HG03025 (cell line): ENCODE results near the gene BMX.

Experiments used
- ATAC-seq: cut with Tn5 transposase; IDR thresholded peaks from one replicate; pipeline ENCODE4 v1.9.1; 2021; ENCODE audit warnings: mild to moderate bottlenecking, moderate library complexity; ENCODE audit not compliant: unreplicated experiment, low FRiP score

Gene BMX

DNA sequence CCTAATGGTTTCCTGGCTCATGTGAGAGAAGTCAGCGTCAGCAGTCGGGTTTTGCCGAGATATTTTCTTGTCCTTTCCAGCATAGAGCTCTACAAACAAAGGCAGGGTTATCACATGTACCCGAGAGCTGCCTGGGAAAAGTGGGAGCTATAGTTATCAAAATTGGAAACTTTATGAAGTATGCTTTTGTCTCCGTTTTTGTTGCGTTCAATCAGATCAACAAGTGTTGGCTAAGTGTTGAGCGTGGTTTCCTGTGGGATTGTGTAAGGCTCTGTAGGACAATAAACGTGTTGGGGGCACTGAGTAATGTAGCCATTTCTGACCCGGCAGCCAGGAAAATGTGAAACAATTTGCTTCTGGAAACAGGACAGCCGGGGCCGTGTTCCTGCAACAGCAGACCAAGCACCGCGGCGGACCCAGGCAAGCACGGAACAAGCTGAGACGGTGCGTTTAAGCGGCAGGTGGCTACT is at the start of gene BMX:
TSS of gene BMX (plus strand) at position 311 of the 470 bp plus-strand sequence. CDS start 7,547 bp downstream, outside the sequence.
- no peak for ATAC-seq

DNA sequence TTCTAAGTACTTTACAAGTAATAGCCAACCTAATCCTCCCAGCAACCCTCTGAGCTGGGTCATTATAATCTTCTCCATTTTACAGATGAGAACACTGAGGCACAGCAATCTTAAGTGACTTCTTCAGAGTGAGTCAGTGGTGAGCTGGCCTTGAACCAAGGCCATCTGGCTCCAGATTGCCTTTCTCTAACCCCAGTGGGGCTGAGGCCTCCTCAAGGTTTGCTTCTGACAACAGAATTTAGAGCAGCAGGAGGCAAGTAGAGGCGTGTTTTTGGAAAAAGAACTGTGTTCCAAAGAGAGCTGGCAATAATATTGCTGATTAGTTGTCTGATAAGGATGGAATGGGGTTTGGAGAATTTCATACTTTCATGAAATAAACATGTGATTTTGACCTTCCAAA is 48.7 kb upstream of the BMX start:
- no peak for ATAC-seq

DNA sequence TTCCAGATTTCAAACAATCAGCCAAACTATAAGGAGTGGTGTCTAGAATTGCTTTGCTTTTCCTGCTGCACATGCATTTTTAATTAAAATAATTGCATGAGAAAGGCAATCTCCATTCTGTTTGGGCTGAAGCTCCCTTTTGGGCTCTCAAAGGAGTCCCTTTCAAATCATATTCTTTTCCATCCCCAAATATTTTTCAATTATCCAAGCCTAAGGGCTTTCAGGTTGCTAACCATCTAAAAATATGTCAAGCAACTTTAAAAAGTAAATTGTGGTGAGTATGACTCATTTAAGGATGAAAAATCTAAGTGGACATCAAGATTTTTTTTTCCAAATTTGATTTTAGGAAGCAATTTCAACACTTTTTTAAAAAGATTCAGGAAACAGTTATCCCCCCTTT is 35.9 kb upstream of the BMX start:
- ATAC-seq = no peak

DNA sequence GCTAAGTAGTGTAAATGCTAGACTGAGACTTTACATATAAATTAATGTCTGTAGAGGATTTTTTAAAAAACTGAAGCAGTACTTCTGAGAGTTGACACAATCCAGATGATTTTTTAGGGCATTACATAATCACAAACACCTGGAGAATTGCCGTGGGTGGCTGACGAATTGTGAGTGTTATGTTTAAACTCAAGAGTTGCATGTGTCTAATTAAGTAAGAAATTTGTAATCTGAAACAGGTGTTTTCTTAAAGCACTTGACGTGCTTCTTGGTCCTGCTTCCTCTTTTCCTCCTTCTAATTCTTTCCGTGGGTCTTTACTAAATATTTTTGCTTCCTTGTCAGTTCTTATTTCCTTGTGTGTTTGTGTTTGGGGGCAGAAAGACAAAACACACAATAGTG is 35.3 kb upstream of the BMX start:
- ATAC-seq = peak; percentile 58

DNA sequence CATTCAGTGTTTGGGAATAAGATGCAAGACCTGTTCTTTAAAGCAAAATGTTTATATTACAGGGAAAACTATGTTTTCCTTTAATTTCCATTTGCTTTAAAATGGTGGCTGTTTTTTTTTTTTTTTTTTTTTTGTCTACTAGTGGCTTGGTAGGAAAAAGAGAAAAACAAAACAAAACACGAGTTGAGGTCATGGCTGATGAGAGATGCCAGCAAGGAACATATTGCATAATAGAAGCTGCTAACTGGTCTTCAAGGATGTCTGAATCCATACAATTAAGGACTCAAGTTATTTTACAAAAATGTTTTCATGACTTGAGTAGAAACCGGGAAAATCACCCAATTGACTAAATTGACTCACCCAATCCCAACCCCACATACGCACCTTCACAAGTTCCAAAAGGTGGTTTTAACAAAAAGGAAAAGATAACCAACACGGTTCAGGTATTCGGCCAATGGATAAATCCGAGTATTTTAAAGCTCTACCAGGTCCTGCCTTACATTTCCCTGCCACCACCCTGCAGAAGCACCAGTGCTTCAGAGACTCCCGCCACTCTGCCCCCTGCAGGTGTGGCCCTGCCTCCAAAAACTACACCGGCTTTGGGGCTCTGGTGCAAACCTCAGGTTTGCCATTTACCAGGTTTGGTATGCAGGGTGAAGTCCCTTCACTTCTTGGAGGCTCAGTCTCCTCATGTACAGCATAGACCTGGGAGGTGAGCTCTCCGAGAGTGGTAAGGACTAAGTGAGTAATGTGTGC is 34.5 kb upstream of the BMX start:
- no peak for ATAC-seq

DNA sequence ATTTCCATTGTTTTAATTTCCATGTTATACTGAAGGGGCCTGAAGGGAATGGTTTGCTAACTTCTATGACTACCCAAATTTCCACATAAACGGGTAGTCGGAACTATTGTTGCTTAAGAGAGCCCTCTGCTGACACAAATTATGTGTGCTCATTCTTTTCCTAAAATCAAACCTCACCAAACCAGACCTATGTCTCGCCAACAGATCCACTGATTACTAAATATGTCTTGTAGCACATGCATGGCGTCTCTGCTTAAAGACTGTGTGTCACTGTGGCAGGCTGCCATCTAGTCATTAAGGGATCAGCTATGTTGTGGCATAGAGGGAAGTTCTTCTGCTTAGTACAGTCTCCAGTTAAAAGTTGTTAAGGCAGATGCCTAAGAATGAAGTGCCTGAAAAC is 32.6 kb upstream of the BMX start:
- no peak for ATAC-seq

DNA sequence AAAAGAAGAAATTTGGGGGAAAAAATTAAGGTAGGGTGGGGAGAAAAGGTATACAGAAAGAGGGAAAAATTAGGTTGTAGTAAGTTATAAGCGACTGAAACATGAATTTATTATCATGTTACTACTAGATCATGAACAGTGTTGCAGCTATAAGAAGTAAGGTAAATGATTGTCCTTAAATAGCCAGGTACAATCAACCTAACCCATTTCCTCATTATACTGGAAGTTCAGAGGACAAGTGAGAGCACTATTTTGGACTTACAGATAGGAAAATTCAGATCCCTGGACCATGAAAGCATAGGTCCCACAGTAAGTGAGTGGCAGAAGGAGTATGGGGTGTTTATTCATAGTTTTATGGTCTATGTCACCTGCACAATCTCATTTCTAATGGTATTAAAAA is 31.0 kb upstream of the BMX start:
- no peak for ATAC-seq

DNA sequence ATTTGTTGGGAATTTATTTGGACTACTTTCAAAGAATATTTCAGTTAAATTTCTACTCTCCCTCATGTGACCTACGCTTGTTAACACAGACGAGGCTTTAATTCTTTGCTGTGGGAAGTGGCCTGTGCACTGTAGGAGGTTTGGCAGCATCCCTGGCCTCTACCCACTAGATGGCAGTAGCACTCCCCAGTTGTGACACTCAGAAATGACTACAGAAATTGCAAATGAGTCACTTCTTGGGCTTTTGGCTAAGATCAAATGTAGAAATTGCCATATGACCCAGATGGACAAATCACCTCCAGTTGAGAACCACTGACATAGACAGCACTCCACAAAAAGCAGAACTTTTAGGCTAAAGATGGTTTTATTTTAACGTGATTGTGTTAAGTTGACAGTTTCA is 29.6 kb upstream of the BMX start:
- ATAC-seq = no peak

DNA sequence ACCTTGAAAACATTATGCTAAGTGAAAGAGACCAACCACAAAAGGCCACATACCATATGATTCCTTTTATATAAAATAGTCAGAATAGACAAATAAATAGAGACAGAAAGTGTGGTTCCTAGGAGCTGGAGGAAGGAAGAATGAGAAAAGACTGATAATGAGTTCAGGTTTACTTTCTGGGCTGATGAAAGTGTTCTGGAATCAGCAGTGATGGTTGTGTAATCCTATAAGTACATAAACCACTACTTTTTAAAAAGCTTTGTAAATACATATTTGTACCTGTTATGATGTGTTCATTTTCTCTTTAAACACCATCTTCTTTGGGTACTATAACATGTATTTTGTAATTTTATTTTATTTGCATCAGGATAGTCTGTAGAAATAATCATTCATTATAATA is 28.1 kb upstream of the BMX start:
- no peak for ATAC-seq

DNA sequence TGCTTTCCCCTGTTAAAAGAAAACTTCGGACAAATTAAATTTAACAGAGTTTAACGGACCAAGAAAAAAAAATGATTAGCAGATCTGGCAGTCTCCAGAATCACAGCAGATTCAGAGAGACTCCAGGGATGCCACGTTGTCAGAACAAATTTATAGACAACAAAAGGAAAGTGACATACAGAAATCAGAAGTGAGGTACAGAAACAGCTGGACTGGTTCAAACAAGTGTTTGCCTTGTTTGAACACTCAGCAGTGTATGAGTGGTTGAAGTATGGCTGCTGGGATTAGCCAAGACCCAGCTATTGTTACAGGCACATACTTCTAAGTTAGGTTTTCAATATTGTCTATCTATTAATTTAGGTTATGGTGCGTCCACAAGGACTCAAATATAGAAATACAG is 26.6 kb upstream of the BMX start:
- no peak for ATAC-seq

DNA sequence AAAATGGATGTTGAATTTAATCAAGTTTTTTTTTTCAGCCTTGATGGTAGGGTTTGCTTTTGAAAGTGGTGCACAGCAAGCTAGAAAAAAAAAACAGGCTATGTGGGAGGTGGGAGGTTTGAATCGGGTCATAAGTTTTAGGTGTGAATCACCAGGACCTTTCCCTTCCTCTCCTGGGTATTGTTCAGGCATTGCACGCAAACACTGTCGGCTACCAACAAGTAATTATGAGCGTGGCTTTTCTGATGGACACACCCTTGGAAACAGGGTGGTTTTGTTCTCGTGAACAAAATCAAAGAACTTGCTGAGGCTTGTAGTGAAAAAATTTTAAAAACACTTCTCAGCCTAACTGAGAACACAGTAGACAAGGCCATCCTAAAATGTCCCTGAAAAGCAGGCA is 25.6 kb upstream of the BMX start:
- ATAC-seq = no peak

DNA sequence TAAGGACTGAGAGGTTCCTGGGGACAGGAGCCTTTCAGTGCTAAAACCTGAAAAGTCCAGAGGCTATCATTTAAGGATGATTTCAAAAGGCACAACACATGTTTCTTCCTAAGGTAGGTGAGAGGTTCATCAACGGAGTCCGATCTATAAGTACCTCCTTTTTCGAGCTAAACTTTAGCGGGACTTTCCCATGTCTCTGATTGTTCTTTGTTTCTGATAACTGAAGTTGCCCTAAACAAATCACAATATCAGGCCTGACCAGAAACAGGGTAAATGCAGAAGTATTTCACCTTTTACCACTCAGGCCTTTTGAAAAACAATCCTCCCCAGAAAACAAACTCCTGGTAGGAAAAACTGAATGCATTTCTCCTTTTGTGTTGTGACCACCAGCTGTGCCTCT is 25.1 kb upstream of the BMX start:
- no peak for ATAC-seq

DNA sequence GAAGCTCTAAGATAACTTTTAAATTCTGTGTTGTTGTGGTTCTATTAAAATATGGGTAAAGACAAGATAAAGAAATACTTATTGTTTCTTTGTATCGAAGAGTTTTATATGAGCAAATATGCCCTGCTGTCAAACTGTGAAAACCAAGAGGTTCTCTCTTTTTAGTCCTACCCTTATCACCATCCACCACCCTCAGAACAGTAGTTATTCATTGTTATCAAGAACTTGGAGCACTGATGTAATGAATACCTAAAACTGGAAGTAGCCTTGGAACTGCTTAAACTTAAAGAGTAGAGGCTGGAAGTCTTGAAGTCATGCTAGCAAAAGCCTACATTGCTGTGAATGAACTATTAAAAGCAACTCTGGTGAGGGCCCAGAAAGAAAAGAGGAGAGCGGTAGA is 16.7 kb upstream of the BMX start:
- no peak for ATAC-seq

DNA sequence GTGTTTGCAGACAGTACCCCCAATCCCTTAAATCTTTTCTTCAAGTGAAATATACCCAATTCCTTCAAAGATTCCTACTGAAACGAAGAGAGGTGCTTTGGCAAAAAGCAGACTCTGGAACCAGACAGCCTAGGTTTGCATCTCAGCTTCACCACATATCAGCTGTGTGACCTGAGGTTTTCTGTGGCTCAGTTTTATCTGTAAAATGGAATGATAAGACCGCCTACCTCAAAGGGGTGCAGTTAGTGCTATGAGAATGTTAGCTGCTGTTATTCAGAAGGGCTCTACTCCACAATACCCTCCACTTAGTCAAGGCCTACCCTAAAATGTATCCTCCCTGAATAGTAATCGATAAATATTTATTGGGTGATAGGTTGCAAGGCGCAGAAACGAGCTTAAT is 8.1 kb upstream of the BMX start:
- ATAC-seq = no peak

DNA sequence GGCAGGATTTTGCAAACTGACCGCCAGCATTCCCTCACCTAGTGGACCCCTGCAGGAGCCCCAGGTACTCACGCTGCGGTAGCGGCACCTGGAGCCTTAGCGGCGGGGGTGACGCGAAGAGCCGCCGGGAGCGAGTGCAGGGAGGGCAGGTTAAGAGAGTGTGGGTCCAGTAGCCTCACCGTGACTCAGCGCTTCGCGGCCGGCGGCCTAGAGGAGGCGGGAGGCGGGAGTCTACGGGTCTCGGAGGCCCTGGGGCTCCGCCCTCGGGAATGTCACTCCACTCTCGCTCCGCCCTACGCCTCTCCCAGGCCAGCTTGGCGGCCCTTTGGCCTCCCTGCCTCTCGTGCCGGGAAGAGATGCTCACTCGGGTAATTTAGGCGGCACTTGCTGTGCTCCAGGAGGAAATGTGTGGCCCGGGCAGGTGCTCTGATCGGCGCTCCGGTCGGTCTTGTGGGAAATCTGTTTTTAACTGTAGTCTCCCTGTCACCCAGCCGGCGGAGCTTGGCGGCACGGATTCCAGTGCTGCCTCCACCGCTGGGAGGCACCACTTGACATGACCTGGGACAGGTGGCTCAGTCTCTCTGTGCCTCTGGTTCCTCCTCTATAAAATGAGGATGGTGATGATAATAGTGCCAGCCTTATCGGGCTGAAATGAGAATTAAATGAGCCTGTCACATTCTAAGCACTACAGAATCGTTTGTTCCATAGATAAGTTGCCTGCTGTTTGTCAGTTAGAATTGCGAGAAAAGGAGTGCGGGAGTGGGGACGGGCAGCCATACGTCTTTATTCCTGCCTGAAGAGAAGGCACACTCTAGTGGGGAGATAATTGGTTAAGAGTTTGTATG is 7.3 kb upstream of the BMX start, which contains the start of gene PIR:
TSS of gene PIR (minus strand) at position 216 of the 845 bp plus-strand sequence. CDS start 2,076 bp downstream, outside the sequence.
- ATAC-seq = peak; percentile 96

DNA sequence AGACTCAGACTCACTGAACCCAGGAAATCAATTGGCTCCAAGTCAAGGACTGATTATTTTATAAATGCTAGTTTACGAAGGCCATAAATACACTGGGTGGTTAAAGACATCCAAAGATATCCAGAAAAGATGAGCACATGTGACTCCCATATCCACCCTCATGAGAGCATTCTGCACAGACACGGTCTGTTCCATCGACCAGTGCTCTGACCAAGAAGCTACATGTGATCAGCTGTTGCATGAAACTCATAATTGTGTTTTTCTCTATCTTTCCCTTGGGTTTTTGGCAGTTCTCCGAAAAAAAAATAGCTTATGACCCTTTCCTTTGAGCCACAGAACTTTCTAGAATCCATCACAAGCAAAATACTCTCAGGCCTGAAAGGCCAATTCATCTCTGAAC is 4.8 kb upstream of the BMX start:
- no peak for ATAC-seq

DNA sequence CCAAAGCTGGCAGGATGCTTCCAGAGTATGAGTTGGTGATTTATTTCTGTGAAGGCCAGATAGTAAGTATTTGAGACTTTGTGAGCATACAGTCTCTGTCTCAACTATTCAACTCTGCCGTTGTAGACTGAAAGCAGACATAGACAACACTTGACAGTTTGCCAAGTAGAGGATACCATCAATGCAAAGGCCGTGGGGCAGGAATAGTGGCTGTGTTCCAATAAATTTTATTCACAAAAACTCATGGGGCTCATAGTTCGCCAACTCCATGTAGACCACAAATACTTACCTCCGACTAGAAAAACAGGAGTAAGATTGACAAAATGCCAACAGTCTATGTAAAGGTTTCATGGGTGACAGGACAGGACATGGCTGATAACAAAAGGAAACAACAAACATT is 3.8 kb upstream of the BMX start:
- no peak for ATAC-seq

DNA sequence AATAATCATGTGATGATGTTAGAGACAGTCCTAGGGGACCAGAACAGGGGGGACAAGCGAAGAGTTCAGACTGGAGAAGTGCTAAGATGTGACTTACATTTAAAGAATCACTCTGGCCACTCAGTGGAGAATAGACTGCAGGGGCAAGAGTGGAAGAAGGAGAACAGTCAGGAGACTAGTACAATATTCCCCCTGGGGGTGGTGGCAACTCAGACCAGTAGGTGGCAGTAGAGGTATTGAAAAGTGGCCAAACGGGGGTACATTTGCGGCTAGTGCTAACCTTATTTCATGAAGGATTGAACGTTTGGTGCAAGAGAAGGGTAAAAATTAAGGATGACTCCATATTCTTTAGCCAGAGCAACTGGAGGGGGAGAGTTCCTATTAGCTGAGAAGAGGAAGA is 2.7 kb upstream of the BMX start:
- no peak for ATAC-seq

DNA sequence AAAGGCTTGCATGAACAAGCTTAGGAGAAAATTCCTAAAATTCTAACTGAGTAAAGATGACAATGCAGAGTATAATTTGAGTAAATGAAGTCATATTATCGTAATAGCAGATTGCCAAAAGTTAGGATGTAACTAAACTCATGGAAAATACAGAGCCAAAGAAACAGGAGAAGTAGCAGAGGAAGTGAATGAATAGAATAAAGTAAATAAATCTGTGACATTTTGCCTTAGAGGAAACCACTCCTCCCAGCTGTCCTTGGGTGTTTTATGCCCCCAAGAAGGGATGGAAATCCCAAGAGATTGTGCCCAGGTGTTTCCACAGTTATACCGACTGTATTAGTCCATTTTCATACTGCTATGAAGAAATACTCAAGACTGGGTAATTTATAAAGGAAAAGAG is 1.9 kb upstream of the BMX start:
- ATAC-seq = no peak

DNA sequence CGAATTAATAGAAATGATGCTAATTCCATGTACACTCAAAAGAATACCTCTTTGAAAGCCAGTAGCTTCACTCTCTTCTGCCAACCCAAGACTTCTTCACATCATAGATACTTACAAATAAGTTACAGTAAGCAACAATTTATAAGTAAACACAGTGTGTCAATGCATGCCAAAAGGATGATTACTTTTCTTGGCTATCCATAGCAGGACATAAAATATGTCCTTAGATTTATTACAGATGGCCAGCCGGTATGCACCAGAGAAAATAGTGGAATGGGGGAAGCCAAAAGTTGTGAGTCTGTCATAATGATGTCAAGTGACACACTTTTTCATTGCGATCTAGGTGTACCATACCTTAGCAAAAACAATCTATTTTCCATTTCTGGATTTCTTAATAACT is 631 bp upstream of the BMX start:
- no peak for ATAC-seq

DNA sequence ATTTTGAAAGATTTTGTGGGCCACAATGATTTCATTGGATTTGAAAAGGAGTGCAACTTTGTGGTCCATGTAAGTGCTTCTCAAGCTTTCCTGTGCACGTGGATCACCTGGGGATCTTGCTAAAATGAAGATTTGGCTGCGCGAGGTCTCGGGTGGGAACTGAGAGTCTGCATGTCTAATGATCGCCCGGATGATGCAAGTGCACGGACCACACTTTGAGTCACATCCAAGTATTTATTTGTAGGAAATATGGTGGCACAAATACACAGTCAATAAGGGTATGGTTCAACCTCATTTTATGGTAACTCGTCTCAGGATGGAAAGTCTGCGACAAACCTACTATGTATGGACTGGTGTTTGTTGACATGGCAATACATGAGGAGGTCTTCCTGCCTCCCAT is 899 bp downstream of the BMX start:
- no peak for ATAC-seq

DNA sequence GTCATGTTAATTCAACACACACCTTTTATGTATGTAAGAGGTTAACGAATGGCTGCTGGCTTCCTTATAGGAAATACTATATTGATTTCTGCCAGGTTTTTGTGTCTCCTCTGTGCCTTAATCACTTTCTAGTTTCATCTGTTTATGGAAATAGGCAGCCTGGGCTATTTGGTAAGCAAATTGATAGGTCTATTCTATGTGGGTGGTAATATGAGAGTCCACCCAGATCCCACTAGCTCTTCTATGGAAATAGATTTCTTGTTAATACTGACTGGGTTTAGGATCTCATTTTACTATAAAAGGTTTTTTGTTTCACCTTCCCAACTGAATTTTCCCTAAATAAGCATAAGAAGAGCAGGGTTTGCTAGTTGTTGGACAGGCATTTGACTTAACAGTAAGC is 4.1 kb downstream of the BMX start:
- ATAC-seq = no peak
